Neural cell (in vitro differentiated cells): ENCODE measurements around the gene PDE11A. TPM values are rescaled to one million over a fixed set of nuclear protein-coding genes. Genes with fewer than 3 reads are reported as not detected.

ENCODE experiments used
- H2AFZ ChIP-seq: fragments of 200-600, 300-800 bp; sonication (generic), shearing (Covaris generic); 2 replicates; pipeline ENCODE4 v1.6.0; 2014; ENCODE audit warnings: low read depth, mild to moderate bottlenecking, antibody characterized with exemption, low read length, moderate library complexity
- H3F3A ChIP-seq: fragments of 200-600 bp; shearing (Covaris generic); 2 replicates; pipeline ENCODE4 v1.6.1; 2016; ENCODE audit warnings: mild to moderate bottlenecking, moderate library complexity, mixed read lengths, antibody characterized with exemption, low read length; ENCODE audit not compliant: insufficient read depth, poor library complexity, severe bottlenecking
- H3K27ac ChIP-seq: fragments of 200-600, 300-800 bp; sonication (generic), shearing (Covaris generic); 2 replicates; pipeline ENCODE4 v1.5.1; 2014; ENCODE audit warnings: mild to moderate bottlenecking, low read length, moderate library complexity
- H3K27me3 ChIP-seq: fragments of 300-800, 200-600 bp; sonication (generic), shearing (Covaris generic); 2 replicates; pipeline ENCODE4 v1.6.0; 2014; ENCODE audit warnings: mild to moderate bottlenecking, low read depth, low read length, moderate library complexity; ENCODE audit not compliant: insufficient read depth
- H3K36me3 ChIP-seq: fragments of 300-800, 200-600 bp; sonication (generic), shearing (Covaris generic); 2 replicates; pipeline ENCODE4 v1.5.1; 2014; ENCODE audit warnings: mild to moderate bottlenecking, antibody characterized with exemption, low read length, moderate library complexity; ENCODE audit not compliant: insufficient read depth
- H3K4me2 ChIP-seq: fragments of 300-800, 200-600 bp; sonication (generic), shearing (Covaris generic); 2 replicates; pipeline ENCODE4 v1.6.0; 2014; ENCODE audit warnings: mild to moderate bottlenecking, low read length
- H3K4me3 ChIP-seq: fragments of 300-800, 200-600 bp; sonication (generic), shearing (Covaris generic); 2 replicates; pipeline ENCODE4 v1.5.1; 2014; ENCODE audit warnings: mild to moderate bottlenecking, low read length, moderate library complexity
- H3K79me2 ChIP-seq: fragments of 200-600 bp; shearing (Covaris generic); replicated peaks from 2 replicates; pipeline ENCODE4 v1.6.0; 2014; ENCODE audit warnings: mild to moderate bottlenecking, low read length, moderate library complexity; ENCODE audit not compliant: insufficient read depth
- H3K9ac ChIP-seq: fragments of 300-800, 200-600 bp; sonication (generic), shearing (Covaris generic); 2 replicates; pipeline ENCODE4 v1.6.1; 2016; ENCODE audit warnings: mild to moderate bottlenecking, low read length, mixed read lengths
- H3K9me2 ChIP-seq: fragments of 200-600 bp; shearing (Covaris generic); 2 replicates; pipeline ENCODE4 v1.6.1; 2016; ENCODE audit warnings: mild to moderate bottlenecking, low read length, mixed read lengths; ENCODE audit not compliant: insufficient read depth
- H3K9me3 ChIP-seq: fragments of 200-600, 300-800 bp; sonication (generic), shearing (Covaris generic); 2 replicates; pipeline ENCODE4 v1.6.1; 2016; ENCODE audit warnings: mild to moderate bottlenecking, mixed run types, low read length, moderate library complexity, mixed read lengths
- H4K20me1 ChIP-seq: fragments of 200-600 bp; shearing (Covaris generic); 2 replicates; pipeline ENCODE4 v1.6.1; 2016; ENCODE audit warnings: mild to moderate bottlenecking, mixed run types; ENCODE audit not compliant: insufficient read depth
- EP300 ChIP-seq: fragments of 450-650 bp; conservative IDR thresholded peaks from 2 replicates; pipeline ENCODE4 v1.6.1; 2014; ENCODE audit warnings: antibody characterized with exemption, mild to moderate bottlenecking, moderate library complexity; ENCODE audit not compliant: poor library complexity, severe bottlenecking
- EZH2 ChIP-seq: fragments of 200-600, 300-800 bp; shearing (Covaris generic), sonication (generic); IDR thresholded peaks from 2 replicates; pipeline ENCODE4 v1.6.1; 2014; ENCODE audit warnings: antibody characterized with exemption, low read length, borderline replicate concordance, mild to moderate bottlenecking; ENCODE audit not compliant: insufficient read depth, poor library complexity, severe bottlenecking
- MXI1 ChIP-seq: fragments of 450-650 bp; conservative IDR thresholded peaks from 2 replicates; pipeline ENCODE4 v1.6.1; 2014; ENCODE audit warnings: antibody characterized with exemption, mild to moderate bottlenecking; ENCODE audit not compliant: poor library complexity, severe bottlenecking
- POLR2AphosphoS5 ChIP-seq: IDR thresholded peaks from 2 replicates; pipeline ENCODE4 v1.6.1; 2012
- RAD21 ChIP-seq: fragments of 450-650 bp; conservative IDR thresholded peaks from 2 replicates; pipeline ENCODE4 v1.6.1; 2014; ENCODE audit warnings: antibody characterized with exemption, mild to moderate bottlenecking, moderate library complexity
- SMC3 ChIP-seq: fragments of 450-650 bp; conservative IDR thresholded peaks from 2 replicates; pipeline ENCODE4 v1.6.1; 2014; ENCODE audit warnings: antibody characterized with exemption, mild to moderate bottlenecking, moderate library complexity; ENCODE audit not compliant: poor library complexity
- TAF1 ChIP-seq: IDR thresholded peaks from 2 replicates; pipeline ENCODE4 v1.6.1; 2012; ENCODE audit warnings: low read depth
- polyA plus RNA-seq: library from polyadenylated mRNA; depleted of rRNA; stranded (reverse); fragments of >200 nt; gene quantifications from 2 replicates; pipeline ENCODE4 v1.2.3, GENCODE V29; 2014
- TF ChIP-seq, protein P1 (sequence below): IDR thresholded peaks from 2 replicates; pipeline ENCODE4 v1.6.1; 2012; ENCODE audit warnings: borderline replicate concordance
- TF ChIP-seq, protein P2 (sequence below): fragments of 450-650 bp; IDR thresholded peaks from 2 replicates; pipeline ENCODE4 v1.5.1; 2014; ENCODE audit warnings: antibody characterized with exemption, mild to moderate bottlenecking, moderate library complexity; ENCODE audit not compliant: poor library complexity, severe bottlenecking

PDE11A gene
- polyA plus RNA-seq, 1 donor from 2014 or later: 0.89 TPM

- peak overlapping the region; percentile 54 for H2AFZ ChIP-seq
- H3K4me3 ChIP-seq: peak overlapping the region; percentile 42
- H3K9me2 ChIP-seq: no peaks in the 10 kb centered on the region
- H3K36me3 ChIP-seq: no peaks in the 10 kb centered on the region
- no peaks in the 10 kb centered on the region for H3F3A ChIP-seq
- no peaks in the 10 kb centered on the region for H3K9me3 ChIP-seq
- H4K20me1 ChIP-seq: no peaks in the 10 kb centered on the region
- peak overlapping the region; percentile 48 for H3K9ac ChIP-seq
- TF ChIP-seq MXI1: no peak
- peak; percentile 78 for TF ChIP-seq EP300
- TF ChIP-seq POLR2AphosphoS5: peak; percentile 87
- peak; percentile 80 for TF ChIP-seq SMC3
- peak; percentile 84 for TF ChIP-seq RAD21
- TF ChIP-seq, protein P1, sequence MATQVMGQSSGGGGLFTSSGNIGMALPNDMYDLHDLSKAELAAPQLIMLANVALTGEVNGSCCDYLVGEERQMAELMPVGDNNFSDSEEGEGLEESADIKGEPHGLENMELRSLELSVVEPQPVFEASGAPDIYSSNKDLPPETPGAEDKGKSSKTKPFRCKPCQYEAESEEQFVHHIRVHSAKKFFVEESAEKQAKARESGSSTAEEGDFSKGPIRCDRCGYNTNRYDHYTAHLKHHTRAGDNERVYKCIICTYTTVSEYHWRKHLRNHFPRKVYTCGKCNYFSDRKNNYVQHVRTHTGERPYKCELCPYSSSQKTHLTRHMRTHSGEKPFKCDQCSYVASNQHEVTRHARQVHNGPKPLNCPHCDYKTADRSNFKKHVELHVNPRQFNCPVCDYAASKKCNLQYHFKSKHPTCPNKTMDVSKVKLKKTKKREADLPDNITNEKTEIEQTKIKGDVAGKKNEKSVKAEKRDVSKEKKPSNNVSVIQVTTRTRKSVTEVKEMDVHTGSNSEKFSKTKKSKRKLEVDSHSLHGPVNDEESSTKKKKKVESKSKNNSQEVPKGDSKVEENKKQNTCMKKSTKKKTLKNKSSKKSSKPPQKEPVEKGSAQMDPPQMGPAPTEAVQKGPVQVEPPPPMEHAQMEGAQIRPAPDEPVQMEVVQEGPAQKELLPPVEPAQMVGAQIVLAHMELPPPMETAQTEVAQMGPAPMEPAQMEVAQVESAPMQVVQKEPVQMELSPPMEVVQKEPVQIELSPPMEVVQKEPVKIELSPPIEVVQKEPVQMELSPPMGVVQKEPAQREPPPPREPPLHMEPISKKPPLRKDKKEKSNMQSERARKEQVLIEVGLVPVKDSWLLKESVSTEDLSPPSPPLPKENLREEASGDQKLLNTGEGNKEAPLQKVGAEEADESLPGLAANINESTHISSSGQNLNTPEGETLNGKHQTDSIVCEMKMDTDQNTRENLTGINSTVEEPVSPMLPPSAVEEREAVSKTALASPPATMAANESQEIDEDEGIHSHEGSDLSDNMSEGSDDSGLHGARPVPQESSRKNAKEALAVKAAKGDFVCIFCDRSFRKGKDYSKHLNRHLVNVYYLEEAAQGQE: no peak
- TF ChIP-seq, protein P2, sequence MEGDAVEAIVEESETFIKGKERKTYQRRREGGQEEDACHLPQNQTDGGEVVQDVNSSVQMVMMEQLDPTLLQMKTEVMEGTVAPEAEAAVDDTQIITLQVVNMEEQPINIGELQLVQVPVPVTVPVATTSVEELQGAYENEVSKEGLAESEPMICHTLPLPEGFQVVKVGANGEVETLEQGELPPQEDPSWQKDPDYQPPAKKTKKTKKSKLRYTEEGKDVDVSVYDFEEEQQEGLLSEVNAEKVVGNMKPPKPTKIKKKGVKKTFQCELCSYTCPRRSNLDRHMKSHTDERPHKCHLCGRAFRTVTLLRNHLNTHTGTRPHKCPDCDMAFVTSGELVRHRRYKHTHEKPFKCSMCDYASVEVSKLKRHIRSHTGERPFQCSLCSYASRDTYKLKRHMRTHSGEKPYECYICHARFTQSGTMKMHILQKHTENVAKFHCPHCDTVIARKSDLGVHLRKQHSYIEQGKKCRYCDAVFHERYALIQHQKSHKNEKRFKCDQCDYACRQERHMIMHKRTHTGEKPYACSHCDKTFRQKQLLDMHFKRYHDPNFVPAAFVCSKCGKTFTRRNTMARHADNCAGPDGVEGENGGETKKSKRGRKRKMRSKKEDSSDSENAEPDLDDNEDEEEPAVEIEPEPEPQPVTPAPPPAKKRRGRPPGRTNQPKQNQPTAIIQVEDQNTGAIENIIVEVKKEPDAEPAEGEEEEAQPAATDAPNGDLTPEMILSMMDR: peak; percentile 76
- no peak for TF ChIP-seq EZH2
- no peak for TF ChIP-seq TAF1
- no peaks in the 10 kb centered on the region for H3K27me3 ChIP-seq
- H3K27ac ChIP-seq: peak overlapping the region; percentile 75
- H3K79me2 ChIP-seq: no peaks in the 10 kb centered on the region
- peak overlapping the region; percentile 12 for H3K4me2 ChIP-seq
These were observed 420.7 kb downstream of the PDE11A start for GRCh38 chr2:177651833-177652232.

GRCh38 chr2:177649568-177650518, 422.7 kb downstream of the PDE11A start:
- H3K79me2 ChIP-seq: no peaks in the 10 kb centered on the region
- no peak overlapping the region for H2AFZ ChIP-seq
- no peak overlapping the region for H3K27ac ChIP-seq
- H3K9me2 ChIP-seq: no peaks in the 10 kb centered on the region
- no peaks in the 10 kb centered on the region for H4K20me1 ChIP-seq
- TF ChIP-seq, protein P1: no peak
- TF ChIP-seq MXI1: no peak
- TF ChIP-seq, protein P2: no peak
- TF ChIP-seq EP300: no peak
- TF ChIP-seq TAF1: no peak
- TF ChIP-seq POLR2AphosphoS5: no peak
- TF ChIP-seq EZH2: no peak
- H3K9ac ChIP-seq: no peak overlapping the region
- no peaks in the 10 kb centered on the region for H3K27me3 ChIP-seq
- H3K4me3 ChIP-seq: no peak overlapping the region
- H3K36me3 ChIP-seq: no peaks in the 10 kb centered on the region
- H3K4me2 ChIP-seq: no peak overlapping the region
- no peaks in the 10 kb centered on the region for H3F3A ChIP-seq
- H3K9me3 ChIP-seq: no peaks in the 10 kb centered on the region
